GM12892 (cell line): ENCODE data around the gene KRT34. TPM values are rescaled to one million over a fixed set of nuclear protein-coding genes. Genes with fewer than 3 reads are reported as not detected.
"Not testable (repeated sequence)": the region's sequence is repeated elsewhere in the genome, so short reads cannot be mapped to it uniquely, and the experiment has no call there.

Experiments
- DNase-seq: peaks from one replicate; pipeline ENCODE4 v3.0.0; 2011; ENCODE audit not compliant: insufficient read length
- FAIRE-seq: peaks from 2 replicates; lab custom pipeline; 2011; peaks lifted over from hg19 to GRCh38; lab: Jason Lieb, UNC
- POLR2A ChIP-seq: IDR thresholded peaks from 2 replicates; pipeline ENCODE4 v1.6.1; 2011; ENCODE audit warnings: low read depth, low read length, control low read depth
- POLR2AphosphoS5 ChIP-seq: IDR thresholded peaks from 2 replicates; pipeline ENCODE4 v1.6.1; 2011; ENCODE audit warnings: low read depth, low read length, control low read depth
- TAF1 ChIP-seq: IDR thresholded peaks from 2 replicates; pipeline ENCODE4 v1.6.1; 2011; ENCODE audit warnings: low read depth, mild to moderate bottlenecking, control low read depth, low read length, borderline replicate concordance
- polyA plus RNA-seq: library from polyadenylated mRNA; unstranded; fragments of >200 nt; gene quantifications from one replicate; pipeline ENCODE4 v1.2.1, GENCODE V29; 2012; ENCODE audit warnings: missing spikeins, inconsistent platforms; ENCODE audit not compliant: missing spikeins

KRT34 gene
- polyA plus RNA-seq, result not detected

GRCh38 chr17:41381943-41382342 lies at the start of gene KRT34:
KRT34 (minus strand) TSS chr17:41382306; CDS start chr17:41382246, 60 bp downstream.
- not testable (repeated sequence) for DNase-seq, FAIRE-seq

GRCh38 chr17:41430376-41430775 lies 48.3 kb upstream of the KRT34 start:
- not testable (repeated sequence) for FAIRE-seq

GRCh38 chr17:41429667-41430066 lies 47.6 kb upstream of the KRT34 start:
- no peak for DNase-seq
- TF ChIP-seq TAF1 (no peak), POLR2AphosphoS5 (no peak), POLR2A (no peak)
- no peak for FAIRE-seq

More at GRCh38 chr17:41430376-41430775, 48.3 kb upstream of the KRT34 start:
- not testable (repeated sequence) for DNase-seq

- DNase-seq (no peak), FAIRE-seq (no peak)
- TF ChIP-seq POLR2A (no peak), TAF1 (no peak), POLR2AphosphoS5 (no peak)
These were observed 46.6 kb upstream of the KRT34 start for GRCh38 chr17:41428591-41429291.

- no peak for TF ChIP-seq POLR2A
- no peak for FAIRE-seq
These were observed 42.1 kb upstream of the KRT34 start, which contains the start of gene KRT37 for GRCh38 chr17:41424111-41424635. KRT37 (minus strand) TSS chr17:41424585; CDS start chr17:41424523, 62 bp downstream.

GRCh38 chr17:41422586-41422985 lies 40.5 kb upstream of the KRT34 start:
- not testable (repeated sequence) for FAIRE-seq

More at GRCh38 chr17:41424111-41424635, 42.1 kb upstream of the KRT34 start, which contains the start of gene KRT37:
- no peak for DNase-seq

GRCh38 chr17:41421617-41422016 lies 39.5 kb upstream of the KRT34 start:
- no peak for FAIRE-seq
- DNase-seq, result no peak
- TF ChIP-seq POLR2AphosphoS5, result no peak
- TF ChIP-seq TAF1, result no peak
- no peak for TF ChIP-seq POLR2A

More at GRCh38 chr17:41422586-41422985, 40.5 kb upstream of the KRT34 start:
- not testable (repeated sequence) for DNase-seq

GRCh38 chr17:41421116-41421515 lies 39.0 kb upstream of the KRT34 start:
- DNase-seq (no peak), FAIRE-seq (no peak)
- TF ChIP-seq POLR2A (no peak), TAF1 (no peak), POLR2AphosphoS5 (no peak)

- no peak for TF ChIP-seq TAF1
- TF ChIP-seq POLR2A, result no peak
- TF ChIP-seq POLR2AphosphoS5, result no peak
- no peak for FAIRE-seq
- DNase-seq, result no peak
These were observed 38.0 kb upstream of the KRT34 start for GRCh38 chr17:41420134-41420533.

- DNase-seq (no peak), FAIRE-seq (no peak)
- TF ChIP-seq POLR2A, result no peak
- TF ChIP-seq POLR2AphosphoS5, result no peak
- TF ChIP-seq TAF1, result no peak
These were observed 37.6 kb upstream of the KRT34 start for GRCh38 chr17:41419716-41420115.

GRCh38 chr17:41418116-41418860 lies 36.2 kb upstream of the KRT34 start:
- FAIRE-seq (no peak), DNase-seq (no peak)
- TF ChIP-seq POLR2AphosphoS5, result no peak

GRCh38 chr17:41417576-41418015 lies 35.5 kb upstream of the KRT34 start:
- FAIRE-seq, result no peak
- DNase-seq, result peak; percentile 24
- TF ChIP-seq POLR2AphosphoS5 (no peak), POLR2A (no peak), TAF1 (no peak)

GRCh38 chr17:41417127-41417526 lies 35.0 kb upstream of the KRT34 start:
- TF ChIP-seq POLR2AphosphoS5 (no peak), TAF1 (no peak), POLR2A (no peak)
- FAIRE-seq (no peak), DNase-seq (no peak)
